NCI-H1092 (cell line): ENCODE data around the gene ZNF394.

Source experiments
- DNase-seq: peaks from one replicate; lab custom pipeline; 2025; lab: John Stamatoyannopoulos, UW

The ZNF394 gene

DNA sequence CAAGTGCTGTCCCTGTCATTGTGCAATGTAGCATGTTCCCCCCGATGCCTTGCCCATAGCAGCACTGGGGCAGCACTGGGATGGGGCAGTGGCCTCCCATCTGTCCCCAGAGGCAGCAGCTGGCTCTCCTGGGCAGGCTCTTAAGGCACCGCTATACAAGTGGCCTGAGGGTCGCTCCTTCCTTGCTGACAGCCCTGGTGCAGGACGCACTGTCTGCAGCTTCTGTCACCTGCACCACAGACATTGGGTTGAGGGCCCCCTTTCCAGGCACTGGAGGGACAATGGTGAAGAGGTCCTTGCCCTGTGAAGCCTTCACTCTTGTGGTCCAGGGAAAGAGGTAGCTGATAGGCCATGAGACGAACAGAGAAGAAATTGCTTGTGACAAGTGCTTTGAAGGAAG lies 50.8 kb downstream of the ZNF394 start:
- no peak for DNase-seq

DNA sequence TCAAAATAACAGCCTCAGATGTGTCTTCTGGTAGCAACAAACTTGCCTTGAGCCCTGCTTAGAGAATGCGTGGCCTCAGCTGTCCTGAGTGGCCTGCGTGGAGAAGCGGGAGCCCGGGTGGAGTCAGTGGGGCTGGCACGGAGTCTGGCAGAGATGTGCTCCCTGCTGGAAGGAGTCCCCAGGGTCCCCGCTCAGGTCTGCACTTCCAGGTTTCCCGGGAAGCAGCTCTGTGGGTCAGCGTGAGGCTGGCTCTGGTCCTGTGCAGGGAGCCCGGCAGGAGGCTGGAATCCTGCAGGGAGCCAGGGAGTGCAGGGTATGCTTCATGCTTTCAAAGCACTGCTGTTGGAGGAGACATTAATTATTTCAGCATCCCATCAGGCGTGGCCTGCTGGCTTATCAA lies 51.2 kb downstream of the ZNF394 start:
- DNase-seq: no peak

DNA sequence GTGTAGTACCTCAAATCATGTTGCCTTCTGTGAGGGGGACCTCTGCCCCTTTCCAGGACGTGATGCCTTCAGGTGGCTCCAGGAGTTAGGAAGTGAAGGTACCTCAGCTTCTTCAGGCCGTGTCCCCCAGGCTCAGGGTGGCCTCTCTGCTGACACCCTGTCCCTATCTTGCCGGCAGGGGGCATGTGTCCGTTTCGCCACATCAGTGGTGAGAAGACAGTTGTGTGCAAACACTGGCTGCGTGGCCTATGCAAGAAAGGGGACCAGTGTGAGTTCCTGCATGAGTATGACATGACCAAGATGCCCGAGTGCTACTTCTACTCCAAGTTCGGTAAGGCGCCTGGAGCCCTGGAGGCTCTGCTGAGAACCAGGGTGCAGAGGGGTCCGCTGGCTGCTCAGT lies 52.1 kb downstream of the ZNF394 start:
- no peak for DNase-seq

DNA sequence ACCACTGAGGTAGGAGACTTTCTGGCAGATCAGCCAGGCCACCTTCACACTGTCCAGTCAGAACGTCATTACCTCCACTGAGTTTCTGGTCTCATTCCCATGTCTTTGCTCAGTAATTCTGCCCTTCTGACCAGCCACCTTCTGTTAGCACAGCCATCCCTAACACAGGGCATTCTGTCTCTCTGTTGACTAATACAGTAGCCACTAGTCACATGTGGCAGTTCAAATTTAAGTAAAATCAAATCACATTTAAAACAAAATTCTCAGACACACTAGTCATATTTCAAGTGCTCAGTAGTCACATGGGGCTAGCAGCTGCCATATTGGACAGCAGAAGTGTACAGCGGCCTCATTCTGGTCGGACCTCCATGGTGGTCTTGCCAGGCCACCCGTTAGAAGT lies 54.0 kb downstream of the ZNF394 start:
- DNase-seq: no peak
